Progenitor cell of endocrine pancreas (in vitro differentiated cells): ENCODE results near the gene TRAF7. TPM values are rescaled to one million over a fixed set of nuclear protein-coding genes. Genes with fewer than 3 reads are reported as not detected.

ENCODE experiments used
- DNase-seq: peaks from one replicate; pipeline ENCODE4 v3.0.0; 2021; ENCODE audit warnings: low spot score; ENCODE audit not compliant: unreplicated experiment
- H3K27ac Mint-ChIP-seq: 2 replicates; pipeline ENCODE4 v1.8.0; 2021; ENCODE audit warnings: mild to moderate bottlenecking, moderate library complexity, mixed read lengths
- H3K27me3 Mint-ChIP-seq: 2 replicates; pipeline ENCODE4 v1.8.0; 2021; ENCODE audit warnings: mixed read lengths
- H3K36me3 Mint-ChIP-seq: 2 replicates; pipeline ENCODE4 v1.8.0; 2022; ENCODE audit warnings: mixed read lengths; ENCODE audit not compliant: insufficient read depth
- H3K4me1 Mint-ChIP-seq: 2 replicates; pipeline ENCODE4 v1.8.0; 2021; ENCODE audit warnings: low read depth, mixed read lengths
- H3K4me3 Mint-ChIP-seq: 2 replicates; pipeline ENCODE4 v1.8.0; 2021; ENCODE audit warnings: low read depth, mild to moderate bottlenecking, moderate library complexity, mixed read lengths
- H3K9me3 Mint-ChIP-seq: 2 replicates; pipeline ENCODE4 v1.8.0; 2021; ENCODE audit warnings: low read depth, mixed read lengths
- CTCF ChIP-seq: fragments of 200-600 bp; sonication (generic); IDR thresholded peaks from one replicate; pipeline ENCODE4 v1.5.0; 2021; ENCODE audit warnings: antibody characterized with exemption, mild to moderate bottlenecking; ENCODE audit not compliant: unreplicated experiment
- total RNA-seq: library from RNA; stranded (reverse); gene quantifications from 2 replicates; pipeline ENCODE4 v1.2.1, GENCODE V29; 2021

The TRAF7 gene
- total RNA-seq, 1 donor from 2014 or later: 85.2 TPM

DNA sequence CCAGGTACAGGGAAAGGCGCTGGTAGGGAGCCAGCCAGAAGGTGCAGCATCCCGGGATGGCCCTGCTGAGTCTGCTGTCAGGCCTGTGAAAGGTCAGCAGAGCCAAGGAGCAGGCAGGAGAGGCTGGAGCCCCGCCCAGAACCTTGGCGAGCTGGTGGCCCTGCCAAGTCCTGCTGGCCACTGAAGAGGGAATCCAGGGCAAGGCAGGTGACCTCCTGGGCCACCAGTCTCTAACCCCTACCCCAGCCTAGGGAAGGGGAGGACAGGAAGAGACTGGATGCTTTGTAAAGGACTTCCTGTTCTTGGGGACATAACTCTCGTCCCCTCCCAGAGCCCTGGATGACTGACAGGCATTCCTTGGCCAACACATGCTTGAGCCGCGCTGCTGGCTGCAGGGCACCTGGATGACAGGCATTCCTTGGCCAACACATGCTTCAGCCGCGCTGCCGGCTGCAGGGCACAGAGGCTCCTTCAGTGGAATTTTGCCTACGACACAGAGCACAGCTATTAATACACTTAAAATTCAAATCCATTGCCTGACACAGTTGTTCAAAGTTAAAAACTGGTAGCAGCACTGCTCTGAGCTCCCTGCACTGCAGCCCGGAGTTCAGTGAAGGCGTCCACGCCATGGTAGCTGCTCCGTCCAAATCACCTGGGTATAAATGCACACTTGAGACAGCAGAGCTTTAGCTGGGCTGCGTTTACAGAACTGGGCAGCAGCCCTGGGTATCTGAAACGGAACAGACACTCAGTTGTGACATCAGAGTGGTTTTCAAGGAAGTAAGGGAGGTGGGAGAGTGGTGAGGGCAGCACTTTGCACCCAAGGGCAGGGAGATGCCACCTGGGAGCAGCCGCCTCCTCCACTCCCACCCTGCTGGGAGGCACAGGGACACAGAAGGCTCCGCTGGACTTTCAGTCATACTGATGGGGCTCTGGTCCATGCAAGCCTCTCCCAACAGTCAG is 57.1 kb downstream of the TRAF7 start:
- Mint-ChIP-seq H3K36me3 (peaks cover under 1% of the 10 kb centered on the region), H3K27me3 (no peaks in the 10 kb centered on the region), H3K4me3 (peak overlapping the region; percentile 72), H3K4me1 (peaks cover 13% of the 10 kb centered on the region), H3K27ac (no peak overlapping the region), H3K9me3 (no peaks in the 10 kb centered on the region)
- TF ChIP-seq CTCF: no peak
- no peak for DNase-seq

DNA sequence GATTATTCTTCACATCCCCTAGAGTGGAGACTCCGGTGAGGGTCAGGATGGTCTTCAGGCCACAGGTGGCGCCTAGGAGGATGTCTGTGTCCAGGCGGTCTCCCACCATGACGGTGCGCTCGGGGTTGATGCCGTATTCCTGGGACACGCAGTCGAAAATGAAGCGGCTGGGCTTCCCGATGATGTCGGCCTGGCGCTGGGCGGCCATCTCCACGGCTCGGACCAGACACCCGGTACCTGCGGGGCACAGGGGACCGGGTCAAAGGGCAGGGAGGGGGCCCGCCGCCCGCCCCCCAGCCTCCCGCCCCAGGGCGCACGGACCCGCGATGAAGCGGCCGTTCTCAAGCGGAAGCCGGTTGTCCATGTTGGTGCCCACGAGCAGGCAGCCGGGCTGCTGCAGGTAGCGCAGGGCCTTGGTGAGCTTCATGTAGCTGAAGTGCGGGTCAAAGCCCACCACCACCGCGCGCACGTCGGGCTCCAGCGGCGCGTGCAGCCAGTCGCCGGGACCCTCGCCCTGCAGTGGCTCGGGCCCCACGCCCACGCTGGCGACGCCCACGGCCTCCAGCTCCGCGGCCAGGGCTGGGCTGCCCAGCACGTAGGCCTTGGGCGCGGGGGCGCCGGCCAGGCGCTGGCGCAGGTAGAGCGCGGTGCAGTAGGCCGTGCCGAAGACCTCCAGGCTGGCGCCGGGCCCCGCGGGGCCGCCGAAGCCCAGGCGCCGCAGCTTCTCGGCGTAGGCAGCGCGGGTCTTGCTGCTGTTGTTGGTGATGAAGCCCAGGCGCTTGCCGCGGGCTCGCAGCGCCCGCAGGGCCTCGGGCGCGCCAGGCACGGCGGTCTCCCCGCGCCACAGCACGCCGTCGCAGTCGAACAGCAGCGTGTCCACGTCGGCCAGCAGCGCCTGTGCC is 58.5 kb downstream of the TRAF7 start:
- Mint-ChIP-seq H3K4me3 (peak overlapping the region; percentile 72), H3K9me3 (no peaks in the 10 kb centered on the region), H3K27me3 (no peaks in the 10 kb centered on the region), H3K4me1 (peaks cover 13% of the 10 kb centered on the region), H3K36me3 (no peaks in the 10 kb centered on the region), H3K27ac (peak overlapping the region; percentile 49)
- DNase-seq: no peak
- TF ChIP-seq CTCF: peak; percentile 11

GRCh38 chr16:2214719-2214968 is 59.1 kb downstream of the TRAF7 start, which contains the start of gene PGP:
PGP (minus strand) TSS chr16:2214840; CDS start chr16:2214777, 63 bp downstream.
- H3K4me1 Mint-ChIP-seq: peaks cover 13% of the 10 kb centered on the region
- no peaks in the 10 kb centered on the region for H3K36me3 Mint-ChIP-seq
- TF ChIP-seq CTCF: no peak
- no peaks in the 10 kb centered on the region for H3K27me3 Mint-ChIP-seq
- peak within 1 kb of the TSS; percentile 86 for H3K4me3 Mint-ChIP-seq
- peak within 1 kb of the TSS; percentile 98 for H3K27ac Mint-ChIP-seq
- H3K9me3 Mint-ChIP-seq: no peaks in the 10 kb centered on the region
- no peak for DNase-seq

GRCh38 chr16:2216330-2216729 is 60.7 kb downstream of the TRAF7 start:
- Mint-ChIP-seq H3K36me3 (no peaks in the 10 kb centered on the region), H3K27ac (no peak overlapping the region), H3K4me3 (peak overlapping the region; percentile 86), H3K27me3 (no peaks in the 10 kb centered on the region), H3K4me1 (peaks cover 17% of the 10 kb centered on the region), H3K9me3 (no peaks in the 10 kb centered on the region)
- TF ChIP-seq CTCF: no peak
- DNase-seq: no peak

DNA sequence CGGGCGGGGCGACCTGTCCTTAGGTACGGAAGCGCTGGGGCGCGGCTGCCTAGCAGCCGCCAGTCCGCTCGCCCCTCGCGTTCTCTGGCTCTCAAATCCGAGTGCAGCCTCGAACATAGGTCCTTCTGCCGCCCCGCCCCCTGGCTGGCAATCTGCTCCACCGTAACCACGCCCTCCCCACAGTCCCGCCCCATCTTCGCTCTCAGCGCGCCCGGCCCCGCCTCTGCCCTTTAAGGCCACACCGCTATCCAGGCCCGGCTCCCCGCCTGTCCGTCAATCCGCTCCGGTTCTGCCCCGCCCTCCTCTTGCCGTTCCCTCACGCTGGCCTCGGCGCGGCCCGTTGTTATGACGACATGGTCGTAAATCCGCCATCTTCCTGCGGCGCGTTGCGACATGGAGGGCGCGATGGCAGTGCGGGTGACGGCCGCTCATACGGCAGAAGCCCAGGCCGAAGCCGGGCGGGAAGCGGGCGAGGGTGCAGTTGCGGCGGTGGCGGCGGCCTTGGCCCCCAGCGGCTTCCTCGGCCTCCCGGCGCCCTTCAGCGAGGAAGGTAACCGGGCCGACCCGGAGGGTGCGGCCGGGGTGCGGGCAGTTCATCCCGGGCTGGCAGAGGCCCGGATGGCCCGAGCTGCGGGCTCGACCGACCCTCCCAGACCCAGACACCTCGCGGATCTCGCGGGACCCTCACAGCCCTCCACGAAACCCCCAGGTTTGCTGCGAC is 67.8 kb downstream of the TRAF7 start, which contains the start of gene E4F1:
E4F1 (plus strand) TSS at position 371 of the 721 bp plus-strand sequence; CDS start at position 394, 23 bp downstream.
- no peaks in the 10 kb centered on the region for H3K27me3 Mint-ChIP-seq
- H3K4me1 Mint-ChIP-seq: peaks cover 11% of the 10 kb centered on the region
- no peaks in the 10 kb centered on the region for H3K9me3 Mint-ChIP-seq
- peak; percentile 98 for DNase-seq
- H3K36me3 Mint-ChIP-seq: no peaks in the 10 kb centered on the region
- H3K4me3 Mint-ChIP-seq: peak within 1 kb of the TSS; percentile 81
- peak within 1 kb of the TSS; percentile 88 for H3K27ac Mint-ChIP-seq
- TF ChIP-seq CTCF: no peak
